Activated CD4-positive, alpha-beta T cell treated with anti-CD3 and anti-CD28 coated beads for 24 hours (primary cell): Measurements from ENCODE around the gene PHF21A.

Experiments
- DNase-seq, 2 donors: peaks; one replicate each; pipeline ENCODE4 v3.0.0-alpha.2; 2020; ENCODE audit warnings: low read depth in 2 of 2

Gene PHF21A

DNA sequence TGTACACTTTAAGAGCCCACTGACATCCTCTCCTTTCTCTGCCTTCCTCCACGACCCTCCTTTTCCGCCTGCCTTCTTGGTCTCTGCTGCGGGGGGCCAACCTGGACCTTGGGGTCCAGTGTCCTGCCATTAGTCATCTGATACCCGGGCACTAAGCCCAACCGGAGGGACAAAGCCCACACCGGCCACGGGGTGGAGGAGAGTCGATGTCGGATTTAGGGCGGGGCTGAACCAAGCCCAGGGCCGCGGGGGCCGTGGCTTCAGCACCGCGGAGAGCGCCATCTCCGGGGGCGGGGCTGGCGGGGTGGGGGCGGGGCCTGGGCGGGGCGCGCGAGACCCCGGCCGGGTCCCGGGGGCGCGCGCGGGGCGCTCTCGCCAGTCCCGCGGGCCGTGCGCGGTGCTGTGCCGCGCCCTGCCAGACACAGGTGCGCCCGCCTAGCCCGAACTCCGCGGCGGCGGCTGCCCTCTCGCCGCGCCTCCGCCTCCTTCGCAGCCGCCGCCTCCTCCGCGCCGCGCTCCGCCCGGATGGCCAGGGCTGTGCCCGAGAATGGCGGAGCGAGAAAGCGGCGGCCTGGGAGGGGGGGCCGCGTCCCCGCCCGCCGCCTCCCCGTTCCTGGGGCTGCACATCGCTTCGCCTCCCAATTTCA lies 235.9 kb downstream of the PHF21A start, which contains the start of gene MAPK8IP1:
Gene MAPK8IP1, plus strand, starts transcription at position 378 of the 647 bp plus-strand sequence. Its CDS starts 170 bp downstream, at position 548.
- DNase-seq = peak; percentile 29 to 31

DNA sequence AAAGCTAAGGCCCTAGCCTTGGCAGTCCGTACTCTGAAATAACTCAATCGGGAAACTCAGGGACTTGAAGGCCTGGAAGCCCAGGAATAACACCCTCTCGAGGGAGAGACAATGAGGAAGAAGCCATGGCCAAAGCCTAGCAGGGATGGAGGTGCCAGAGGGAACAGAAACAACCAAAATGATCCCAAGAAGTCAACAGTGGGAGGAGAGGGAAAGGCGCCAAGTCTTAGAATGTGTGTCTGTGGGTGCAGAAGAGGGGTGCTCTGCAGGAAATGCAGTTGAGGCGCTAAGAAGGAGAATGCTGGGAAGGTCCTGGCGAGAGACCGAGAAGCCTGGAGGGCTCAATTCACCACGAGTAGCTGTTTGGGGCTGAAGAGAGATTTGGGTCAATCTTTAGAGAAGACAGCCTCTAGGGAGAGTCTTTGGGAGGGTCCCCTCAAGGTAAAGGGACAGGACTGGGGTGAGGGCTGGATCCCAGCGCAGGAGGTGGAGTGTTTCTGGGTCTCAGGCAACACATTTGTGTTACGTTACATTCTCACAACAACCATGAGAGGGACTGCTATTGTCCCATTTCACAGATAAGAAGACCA lies 236.6 kb downstream of the PHF21A start:
- DNase-seq = no peak
